Stimulated activated CD8-positive, alpha-beta memory T cell treated with anti-CD3 and anti-CD28 coated beads, Interleukin-7, amount 100 ng/mL, for 1 hour (primary cell): ENCODE data around the gene SLC38A1.
"Not testable (repeated sequence)": the region's sequence is repeated elsewhere in the genome, so short reads cannot be mapped to it uniquely, and the experiment has no call there.

Experiments used
- DNase-seq, 2 donors: peaks; one replicate each; pipeline ENCODE4 v3.0.0-alpha.2; 2020; ENCODE audit warnings: low read depth in 2 of 2

SLC38A1 gene

GRCh38 chr12:46264057-46264456 lies 4.8 kb downstream of the SLC38A1 start:
- no peak for DNase-seq

- DNase-seq = no peak
Observed at GRCh38 chr12:46263140-46264016, 5.5 kb downstream of the SLC38A1 start.

GRCh38 chr12:46261646-46262045 lies 7.2 kb downstream of the SLC38A1 start:
- DNase-seq = no peak

- DNase-seq = no peak
Observed at GRCh38 chr12:46260913-46261476, 7.8 kb downstream of the SLC38A1 start.

- DNase-seq = no peak
Observed at GRCh38 chr12:46260124-46260912, 8.5 kb downstream of the SLC38A1 start.

GRCh38 chr12:46259713-46260112 lies 9.1 kb downstream of the SLC38A1 start:
- DNase-seq = no peak

- no peak for DNase-seq
Observed at GRCh38 chr12:46259071-46259470, 9.8 kb downstream of the SLC38A1 start.

- no peak for DNase-seq
Observed at GRCh38 chr12:46258129-46258528, 10.7 kb downstream of the SLC38A1 start.

- no peak for DNase-seq
Observed at GRCh38 chr12:46256942-46257341, 11.9 kb downstream of the SLC38A1 start.

GRCh38 chr12:46253544-46254162 lies 15.2 kb downstream of the SLC38A1 start:
- DNase-seq = no peak

- not testable (repeated sequence) for DNase-seq
Observed at GRCh38 chr12:46251994-46252393, 16.8 kb downstream of the SLC38A1 start.

GRCh38 chr12:46249960-46250359 lies 18.9 kb downstream of the SLC38A1 start:
- not testable (repeated sequence) for DNase-seq

GRCh38 chr12:46246021-46246700 lies 22.7 kb downstream of the SLC38A1 start:
- no peak for DNase-seq

- no peak for DNase-seq
Observed at GRCh38 chr12:46244997-46245396, 23.8 kb downstream of the SLC38A1 start.

GRCh38 chr12:46244273-46244915 lies 24.4 kb downstream of the SLC38A1 start:
- no peak for DNase-seq

GRCh38 chr12:46242569-46242968 lies 26.3 kb downstream of the SLC38A1 start:
- no peak for DNase-seq

GRCh38 chr12:46240436-46240835 lies 28.4 kb downstream of the SLC38A1 start:
- no peak for DNase-seq

- no peak for DNase-seq
Observed at GRCh38 chr12:46238821-46239220, 30.0 kb downstream of the SLC38A1 start.

GRCh38 chr12:46237371-46238045 lies 31.3 kb downstream of the SLC38A1 start:
- DNase-seq = no peak

- no peak for DNase-seq
Observed at GRCh38 chr12:46234000-46234399, 34.8 kb downstream of the SLC38A1 start.
